ENCODE results near the gene RNU6-8.

Gene RNU6-8

DNA sequence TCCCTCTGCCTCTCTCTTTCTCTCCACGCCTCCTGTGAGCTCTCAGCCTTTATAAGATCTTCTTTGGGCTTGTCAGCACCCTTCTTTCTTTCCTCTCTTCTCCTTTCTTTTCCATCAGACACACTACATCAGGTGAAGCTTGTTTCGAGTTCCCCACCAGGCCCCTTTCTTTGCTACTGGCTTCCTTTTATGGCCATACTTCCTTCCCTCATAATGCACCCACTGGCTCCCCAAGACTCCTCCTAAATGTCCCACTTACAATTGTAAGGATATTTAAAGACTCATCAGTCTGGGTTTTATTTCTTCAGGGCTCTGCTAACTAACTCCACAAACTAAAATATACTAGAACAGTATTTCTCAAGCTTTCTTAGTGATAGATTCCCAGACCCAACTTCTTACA, 3.5 kb upstream of the RNU6-8 start:
- DNase-seq, result no peak
- intact Hi-C loops (cut with DNase I), result loop anchor here (10.0 kb wide), 1 partner anchor 48 kb away; no protein-coding TSS in a partner anchor

DNA sequence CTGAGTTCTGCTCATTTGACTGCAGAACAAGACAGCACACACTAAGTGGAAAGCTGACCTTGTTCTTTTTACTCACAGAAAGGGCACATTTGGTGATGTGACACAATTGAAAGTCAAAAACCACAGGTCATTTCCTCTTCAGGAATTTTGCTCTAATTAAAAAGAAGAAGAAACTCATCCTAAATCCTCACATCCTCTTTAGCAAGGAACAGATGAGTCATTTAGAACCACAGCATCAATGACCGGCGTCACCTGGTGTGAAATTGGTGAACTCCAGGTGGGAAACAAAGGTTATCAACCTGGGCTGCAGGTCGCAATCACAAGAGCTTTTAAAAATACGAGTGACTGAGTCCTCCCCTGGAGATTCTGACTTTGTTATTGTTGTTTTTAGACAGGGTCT, 2.9 kb upstream of the RNU6-8 start:
- DNase-seq, result no peak
- intact Hi-C loops (cut with DNase I), result loop anchor here (10.0 kb wide), 1 partner anchor 49 kb away; no protein-coding TSS in a partner anchor

DNA sequence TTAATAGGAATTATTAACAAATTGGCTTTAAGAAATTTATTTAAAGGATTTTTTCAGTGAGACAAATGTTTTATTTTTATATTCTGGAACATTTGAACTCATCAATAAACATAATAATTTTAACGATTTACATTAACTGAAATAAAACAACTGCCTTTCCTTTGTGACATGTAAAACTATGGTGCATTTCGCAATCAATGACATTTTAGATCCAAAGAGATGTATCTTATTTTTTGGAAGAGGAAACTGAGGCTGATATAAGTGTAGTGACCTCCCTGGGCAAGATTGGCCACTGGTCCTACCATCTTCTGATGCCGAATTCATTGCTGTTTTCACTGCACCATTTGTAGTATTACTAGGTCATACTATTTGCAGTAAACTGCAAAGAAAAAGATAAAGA, 2.5 kb upstream of the RNU6-8 start:
- no peak for DNase-seq
- intact Hi-C loops (cut with DNase I), result loop anchor here (10.0 kb wide), 1 partner anchor 49 kb away; no protein-coding TSS in a partner anchor

DNA sequence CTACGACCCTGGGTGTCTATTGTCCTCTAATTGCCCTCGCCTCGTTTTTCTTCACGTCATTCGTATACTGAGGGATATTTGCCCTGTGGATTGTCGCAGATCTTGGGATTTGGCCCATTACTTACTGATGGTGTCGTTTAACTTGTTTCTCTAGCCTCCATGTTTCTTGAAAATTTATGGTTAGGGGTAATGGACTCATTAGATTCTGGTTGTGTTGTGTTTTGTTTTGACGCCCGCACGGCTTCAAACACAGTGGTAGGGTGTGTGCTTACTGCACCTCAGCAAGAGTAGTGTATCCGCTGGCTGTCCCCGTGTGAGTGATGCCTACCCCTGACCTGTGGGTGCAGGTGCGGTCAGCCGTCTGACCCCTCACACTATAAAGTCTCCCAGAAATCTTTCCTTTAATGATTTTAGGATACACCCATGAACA, 874 bp upstream of the RNU6-8 start:
- intact Hi-C loops (cut with DNase I), result loop anchor here (10.0 kb wide), 1 partner anchor 51 kb away; no protein-coding TSS in a partner anchor
- DNase-seq, result peak in 1 of 10 donors; percentile 15

DNA sequence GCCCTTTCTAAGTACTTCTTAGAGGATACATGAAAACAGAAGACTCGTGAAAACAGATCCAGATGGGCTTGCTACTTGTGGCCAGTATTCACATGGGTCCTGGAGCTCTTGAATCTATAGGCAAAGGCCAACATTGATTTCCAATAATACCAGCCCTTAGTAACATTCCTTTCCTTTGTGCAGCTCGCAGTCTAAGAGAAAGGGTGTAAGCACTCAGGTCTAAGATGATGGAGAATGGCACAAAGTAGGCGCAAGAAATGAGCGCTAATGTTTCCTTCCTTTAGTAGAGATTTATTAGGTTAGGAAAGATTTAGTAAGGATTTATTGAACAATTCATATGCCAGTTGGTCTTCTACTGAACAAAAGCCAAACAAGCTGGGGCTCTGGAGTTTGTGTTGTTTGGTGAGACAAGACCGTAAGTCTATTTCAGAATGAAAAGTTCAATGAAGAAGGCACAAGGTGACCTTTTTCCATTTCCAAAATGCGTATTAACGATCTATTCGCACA, 525 bp downstream of the RNU6-8 start:
- intact Hi-C loops (cut with DNase I), result loop anchor here (1.0 to 10.0 kb wide), 2 partner anchors 52 to 126 kb away; no protein-coding TSS in a partner anchor

DNA sequence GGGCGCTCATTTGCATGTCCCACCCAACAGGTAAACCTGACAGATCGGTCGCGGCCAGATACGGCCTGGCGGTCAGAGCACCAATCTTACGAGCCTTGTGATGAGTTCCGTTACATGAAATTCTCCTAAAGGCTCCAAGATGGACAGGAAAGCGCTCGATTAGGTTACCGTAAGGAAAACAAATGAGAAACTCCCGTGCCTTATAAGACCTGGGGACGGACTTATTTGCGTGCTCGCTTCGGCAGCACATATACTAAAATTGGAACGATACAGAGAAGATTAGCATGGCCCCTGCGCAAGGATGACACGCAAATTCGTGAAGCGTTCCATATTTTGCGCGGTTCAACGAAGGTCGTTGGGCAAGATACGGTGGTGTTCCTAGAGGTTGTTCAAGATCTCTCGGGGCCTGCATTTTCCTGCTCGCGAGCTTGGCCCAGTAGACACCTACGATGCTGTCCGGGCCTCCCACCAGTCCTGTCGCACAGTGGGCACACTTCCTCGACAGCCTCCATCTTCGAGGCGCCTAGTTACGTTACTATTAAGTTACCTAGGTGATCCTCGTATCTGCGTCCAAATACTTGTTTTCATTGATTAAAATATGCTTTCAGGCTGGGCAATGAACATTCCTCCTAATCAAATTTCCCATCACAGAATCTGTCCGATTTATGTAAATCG, 1.1 kb downstream of the RNU6-8 start, which contains the start of gene RNU6-7:
RNU6-7 (plus strand) TSS at position 230 of the 675 bp plus-strand sequence.
- DNase-seq, result peak in 4 of 10 donors; percentile 25 to 74 (median 27)

More for the DNA sequence above, 525 bp downstream of the RNU6-8 start:
- DNase-seq, result no peak

DNA sequence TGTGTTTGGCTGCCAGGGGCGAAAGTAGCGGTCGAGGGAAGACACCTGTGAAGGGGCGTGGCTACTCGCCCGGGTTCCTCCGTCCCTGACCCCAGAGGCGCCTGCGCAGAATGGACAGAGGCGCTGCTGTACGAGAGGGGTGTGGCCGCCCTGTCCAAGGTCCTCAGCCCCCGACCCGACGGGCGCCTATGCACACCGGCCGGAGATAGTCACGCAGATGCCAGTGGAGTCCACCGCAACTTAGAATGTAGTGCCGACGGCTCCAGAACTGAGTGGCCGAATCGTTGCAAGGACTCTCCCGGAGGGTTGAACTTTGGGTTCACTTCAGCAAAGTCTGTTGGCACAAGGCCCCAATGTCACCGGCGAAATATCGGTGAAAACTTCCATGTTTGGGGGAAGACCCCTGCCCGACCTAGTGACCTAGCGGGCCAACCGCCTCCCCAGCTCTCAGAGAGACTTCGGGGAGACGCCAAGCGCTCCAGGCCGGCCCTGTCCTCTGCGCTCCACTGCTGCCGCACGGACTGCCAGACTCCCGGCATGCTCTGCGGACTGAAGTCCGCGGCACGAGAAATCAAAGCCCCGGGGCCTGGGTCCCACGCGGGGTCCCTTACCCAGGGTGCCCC, 1.8 kb downstream of the RNU6-8 start:
- peak; percentile 62 to 95 (median 72) for DNase-seq
- intact Hi-C loops (cut with DNase I), result loop anchor here (10.0 kb wide), 1 partner anchor 53 kb away; no protein-coding TSS in a partner anchor

More for the DNA sequence above, 1.1 kb downstream of the RNU6-8 start, which contains the start of gene RNU6-7:
- intact Hi-C loops (cut with DNase I), result loop anchor here (1.0 to 10.0 kb wide), 2 partner anchors 53 to 126 kb away; no protein-coding TSS in a partner anchor

DNA sequence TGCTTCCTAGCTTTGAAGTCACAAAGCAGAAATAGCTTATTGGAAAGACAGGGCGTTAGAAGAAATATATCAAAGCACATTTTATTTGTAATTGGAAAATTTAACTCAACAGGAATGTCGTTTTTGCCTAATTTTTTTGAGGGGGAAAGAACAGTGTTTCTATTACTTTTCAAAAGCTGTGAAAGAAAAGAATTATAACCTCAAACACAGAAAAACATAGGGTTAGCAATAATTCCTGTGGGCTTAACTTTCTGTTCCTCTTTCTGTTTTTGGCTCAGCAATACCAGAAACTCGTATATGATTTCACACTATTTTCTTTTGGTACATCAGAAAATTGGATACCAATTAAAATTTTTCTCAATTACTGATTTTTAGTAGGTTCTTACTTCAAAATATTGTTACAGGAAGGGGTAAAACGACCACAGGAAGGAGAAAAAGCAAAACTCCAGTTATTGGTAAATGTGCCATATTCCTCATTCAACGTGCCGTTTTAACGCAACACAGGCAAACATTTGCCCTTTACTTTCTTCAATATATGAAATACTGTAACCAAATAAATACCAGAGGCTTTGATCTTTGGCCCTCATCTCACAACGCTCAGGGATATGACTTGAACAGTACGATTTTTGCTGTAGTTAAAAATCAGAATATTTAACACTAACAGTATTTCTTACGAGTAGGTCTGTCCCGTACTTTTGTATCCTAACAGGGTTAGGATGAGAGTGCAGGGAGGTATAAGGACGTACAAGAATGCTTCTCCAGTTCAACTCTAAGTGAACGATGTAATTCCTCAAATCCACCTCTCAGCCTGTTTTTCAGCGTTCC, 2.5 kb downstream of the RNU6-8 start:
- intact Hi-C loops (cut with DNase I), result loop anchor here (10.0 kb wide), 1 partner anchor 54 kb away; no protein-coding TSS in a partner anchor
- no peak for DNase-seq

DNA sequence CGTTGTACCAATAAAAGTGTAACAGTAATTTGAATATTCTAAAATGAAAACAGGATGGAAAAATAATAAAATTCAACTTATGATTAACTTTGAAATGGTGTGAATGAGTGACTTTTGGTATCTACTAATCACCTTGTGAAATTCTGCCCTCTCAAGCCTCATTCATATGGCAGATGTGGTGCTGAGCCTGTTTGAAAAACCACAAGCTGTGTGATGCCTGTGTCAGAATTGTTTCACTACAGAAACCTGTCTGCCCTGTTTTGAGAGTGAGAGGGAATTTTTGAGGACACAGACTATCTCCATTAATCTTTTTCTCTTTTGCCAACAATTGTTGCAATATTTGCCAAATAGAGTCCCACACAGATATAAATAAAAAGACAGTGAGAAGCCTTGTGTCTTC, 5.2 kb downstream of the RNU6-8 start:
- no peak for DNase-seq
- intact Hi-C loops (cut with DNase I), result no loop called here

DNA sequence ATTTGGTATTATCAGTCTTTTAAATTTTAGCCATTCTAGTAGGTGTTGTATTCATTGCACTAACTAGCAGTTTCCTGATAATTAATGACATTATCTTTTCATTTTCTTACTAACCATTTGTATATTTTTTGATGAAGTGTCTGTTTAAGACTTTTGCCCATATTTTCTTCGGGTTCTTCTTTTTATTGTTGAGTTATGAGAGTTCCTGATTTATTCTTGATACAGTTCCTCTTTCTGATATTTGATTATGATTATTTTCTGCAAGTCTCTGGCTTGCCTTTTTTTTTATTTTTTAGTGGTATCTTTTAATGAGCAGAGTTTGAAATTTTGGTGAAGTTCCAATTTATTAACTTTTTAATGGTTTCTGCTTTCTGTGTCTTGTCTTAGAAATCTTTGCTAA, 7.4 kb downstream of the RNU6-8 start:
- DNase-seq, result no peak
- intact Hi-C loops (cut with DNase I), result no loop called here

DNA sequence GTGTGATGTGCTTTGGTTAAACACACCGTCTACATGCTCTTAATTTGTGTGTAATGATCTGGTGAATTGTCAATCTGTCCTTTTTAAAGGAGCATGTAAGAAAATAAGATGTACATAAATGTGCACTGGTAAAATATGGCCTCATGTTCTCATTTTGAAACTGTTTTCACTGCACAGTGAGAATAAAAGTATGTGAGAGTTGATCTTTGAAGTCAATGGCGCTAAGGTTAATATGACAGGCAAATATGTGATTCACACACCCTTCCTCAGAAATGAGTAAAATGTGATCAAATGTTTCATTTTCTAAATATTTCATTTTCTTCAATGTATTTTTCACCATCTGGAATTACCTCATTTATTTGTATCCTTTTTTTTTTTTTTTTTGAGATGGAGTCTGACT, 9.5 kb downstream of the RNU6-8 start:
- no peak for DNase-seq
- intact Hi-C loops (cut with DNase I), result no loop called here

DNA sequence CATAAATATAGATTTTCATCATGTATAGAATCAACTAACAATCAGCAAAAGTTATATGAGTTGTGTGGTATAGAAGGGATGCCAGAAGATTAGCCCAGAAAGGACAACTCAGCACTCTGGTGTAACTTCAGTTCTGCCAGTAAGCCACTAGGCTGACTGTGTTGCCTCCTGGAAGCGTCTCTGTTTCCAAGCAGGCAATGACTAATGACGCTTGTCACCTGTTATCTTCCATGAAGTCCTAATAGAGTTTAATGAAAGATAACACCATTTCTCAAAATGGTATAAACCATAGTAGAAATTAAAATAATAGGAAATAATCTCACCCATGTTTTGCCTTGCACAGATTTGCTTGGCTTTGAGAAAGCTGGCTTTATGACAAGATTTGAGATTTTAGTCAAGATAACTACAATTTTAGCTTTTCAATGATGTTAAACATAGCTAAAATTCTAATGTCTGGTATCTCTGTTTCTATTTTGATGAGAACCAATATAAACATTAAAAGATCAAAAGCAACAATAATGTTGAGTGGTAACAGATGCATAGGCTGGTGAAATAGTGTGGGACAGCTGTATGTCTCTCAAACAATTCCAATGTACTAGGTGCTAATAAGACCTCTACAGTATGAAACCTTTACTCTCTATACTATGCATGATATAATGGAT, 10.2 kb downstream of the RNU6-8 start:
- DNase-seq, result no peak

DNA sequence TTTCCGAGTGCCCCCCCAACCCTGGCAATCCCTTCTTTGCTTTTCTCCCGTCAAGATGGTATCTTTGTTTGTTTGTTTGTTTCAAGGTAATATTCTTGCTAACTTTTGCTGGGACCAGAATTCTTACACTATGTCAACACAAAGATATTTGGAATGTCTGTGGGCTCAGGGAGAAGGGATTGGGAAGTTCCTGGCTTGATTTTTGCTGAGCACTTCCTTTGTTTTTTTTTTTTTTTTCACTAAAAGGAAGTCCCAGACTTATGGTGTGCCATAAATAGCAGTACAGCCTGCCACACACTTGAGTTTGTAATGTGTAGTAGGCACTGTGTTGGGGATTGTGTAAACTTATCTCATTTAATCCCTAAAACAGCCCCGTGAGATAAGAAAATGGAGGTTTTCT, 12.4 kb downstream of the RNU6-8 start:
- no peak for DNase-seq
- intact Hi-C loops (cut with DNase I), result no loop called here

More for the DNA sequence above, 10.2 kb downstream of the RNU6-8 start:
- intact Hi-C loops (cut with DNase I), result no loop called here

DNA sequence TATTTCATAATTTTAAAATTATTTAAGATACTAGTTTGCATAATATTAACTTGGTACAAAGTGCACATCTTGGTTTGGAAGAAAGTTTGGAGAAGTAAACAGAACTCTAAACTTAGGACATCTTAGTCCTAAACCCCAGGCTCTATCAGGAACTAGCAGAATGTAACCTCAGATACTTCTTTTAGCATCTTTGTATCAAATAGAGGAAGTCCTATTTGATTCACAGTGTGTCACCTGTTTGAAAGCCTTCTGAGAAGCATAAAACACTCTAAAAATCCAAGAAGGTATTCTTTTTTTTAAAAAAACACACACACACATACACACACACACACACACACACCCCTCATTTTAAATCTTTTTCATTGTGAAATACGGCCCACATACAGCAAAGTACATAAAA, 13.3 kb downstream of the RNU6-8 start:
- DNase-seq, result no peak
- intact Hi-C loops (cut with DNase I), result no loop called here

DNA sequence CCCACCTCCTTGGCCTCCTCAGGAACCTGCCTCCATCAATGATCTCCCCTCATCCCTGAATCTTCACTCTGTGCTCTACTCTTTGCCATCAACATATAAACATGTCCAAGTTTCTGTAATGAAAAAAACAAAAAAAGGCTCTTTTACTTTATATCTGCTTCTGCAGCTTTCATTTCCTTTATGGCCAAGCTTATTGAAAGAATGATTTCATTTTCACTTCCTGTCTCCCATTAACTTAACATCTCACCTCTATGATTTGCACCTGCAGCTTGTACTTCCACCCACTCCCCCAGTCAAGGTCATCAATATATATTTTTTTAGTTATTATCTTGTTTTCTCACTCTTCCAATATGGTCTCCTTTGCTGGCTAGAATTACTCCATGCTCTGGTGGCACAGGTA, 16.8 kb downstream of the RNU6-8 start:
- intact Hi-C loops (cut with DNase I), result no loop called here
- no peak for DNase-seq

DNA sequence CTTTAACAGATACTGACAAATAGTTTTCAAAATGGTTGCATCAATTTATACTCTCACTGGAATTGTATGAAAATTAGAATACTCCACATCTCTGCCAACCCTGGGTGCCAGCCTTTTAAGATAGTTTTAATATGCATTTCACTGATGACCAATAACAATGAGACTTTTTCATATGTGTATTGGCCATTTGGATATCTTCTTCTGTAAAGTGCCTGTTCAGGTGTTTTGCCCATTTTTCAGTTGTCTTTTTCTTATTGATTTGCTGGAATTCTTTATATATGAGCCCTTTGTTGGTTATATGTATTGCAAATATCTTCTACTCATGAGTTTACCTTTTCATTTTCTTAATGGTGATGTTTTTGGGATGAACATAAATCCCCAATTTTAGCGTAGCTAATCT, 18.0 kb downstream of the RNU6-8 start:
- intact Hi-C loops (cut with DNase I), result no loop called here
- no peak for DNase-seq

DNA sequence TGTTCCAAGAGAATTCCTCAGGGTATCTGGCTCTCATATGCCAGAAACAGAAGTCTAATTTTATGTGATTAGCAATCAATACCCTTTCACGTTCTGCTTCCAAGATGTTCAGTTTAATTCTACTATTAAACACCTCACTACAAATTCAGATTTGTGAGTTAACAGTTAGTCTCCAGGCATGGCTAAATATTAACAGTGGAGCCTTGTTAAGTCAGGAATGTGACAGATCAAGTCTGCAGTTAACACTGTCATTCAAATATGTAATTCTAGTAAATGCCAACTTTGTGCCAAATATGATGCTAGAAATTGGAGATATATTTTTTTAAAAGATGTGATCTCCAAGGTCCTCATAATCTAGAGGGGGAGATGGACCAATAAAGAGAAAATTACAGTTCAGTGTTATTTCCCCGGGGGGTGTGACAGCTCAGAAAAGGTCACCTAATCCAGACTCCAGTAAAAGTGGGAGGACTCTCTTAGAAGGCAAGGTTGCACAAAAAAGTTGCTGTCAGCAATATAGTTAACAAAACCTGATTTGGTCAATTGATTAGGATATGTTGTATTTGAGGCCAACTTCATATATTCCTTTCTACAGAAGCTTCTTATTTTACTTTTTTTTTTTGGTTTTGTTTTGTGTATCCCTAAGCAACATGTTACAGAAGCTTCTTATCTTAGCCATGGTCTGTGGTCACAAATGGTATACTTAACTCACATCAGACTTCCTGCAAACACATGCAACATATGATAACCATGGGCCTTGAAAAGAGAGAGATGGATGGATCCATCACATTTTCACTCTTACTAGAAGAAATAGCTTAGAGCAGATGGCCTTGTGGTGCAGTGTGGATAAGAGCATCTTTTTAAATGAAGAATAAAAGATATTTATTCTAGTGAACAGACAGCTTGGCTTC, 19.7 kb downstream of the RNU6-8 start:
- intact Hi-C loops (cut with DNase I), result no loop called here
- no peak for DNase-seq

DNA sequence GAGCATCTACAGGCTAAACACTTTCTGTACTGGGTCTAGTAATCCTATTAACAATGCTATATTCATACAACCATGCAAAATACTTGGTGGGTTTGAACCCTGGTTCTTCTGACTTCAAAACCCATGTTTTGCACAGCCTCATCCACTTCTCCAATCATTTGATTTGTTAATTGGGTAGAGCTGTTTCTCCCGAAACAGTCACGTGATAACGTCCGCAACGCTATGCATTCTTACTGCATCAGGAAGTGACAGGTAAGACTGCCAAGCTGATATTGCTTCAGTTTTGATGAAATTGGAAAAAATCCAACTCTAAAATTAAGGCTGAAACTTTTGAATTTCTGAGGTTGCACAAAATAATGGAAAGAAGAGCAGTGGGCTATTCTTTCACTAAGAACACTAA, 31.6 kb downstream of the RNU6-8 start:
- intact Hi-C loops (cut with DNase I), result no loop called here
- DNase-seq, result no peak

DNA sequence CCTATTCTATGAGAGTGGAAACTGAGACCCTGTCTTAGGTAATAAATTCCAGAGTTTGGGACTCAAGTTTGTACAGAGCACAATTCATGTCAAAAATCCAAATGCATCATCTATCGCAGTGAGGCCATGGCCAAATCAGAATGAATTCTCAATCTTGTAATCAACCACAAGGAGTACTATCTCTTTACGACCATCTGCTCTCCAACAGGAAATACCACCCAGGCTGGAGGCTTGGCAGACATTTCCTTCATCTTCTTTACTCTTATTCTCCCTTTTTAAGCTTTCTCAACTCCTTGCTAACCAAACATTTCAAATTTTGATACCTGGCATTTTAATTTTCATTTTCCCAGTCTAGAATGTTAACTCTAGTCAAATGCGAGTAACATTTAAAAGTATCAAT, 33.9 kb downstream of the RNU6-8 start:
- no peak for DNase-seq
- intact Hi-C loops (cut with DNase I), result no loop called here

All from posterior cingulate gyrus (tissue), 11 donors.